Brain pericyte (primary cell): ENCODE data around the gene GPR157.
A peak's percentile ranks its signal among the peaks of the same experiment; 100 is the strongest.

Experiments used
- DNase-seq: peaks from one replicate; pipeline ENCODE4 v3.0.0-alpha.2; 2012; ENCODE audit warnings: low read depth, low spot score

The GPR157 gene

DNA sequence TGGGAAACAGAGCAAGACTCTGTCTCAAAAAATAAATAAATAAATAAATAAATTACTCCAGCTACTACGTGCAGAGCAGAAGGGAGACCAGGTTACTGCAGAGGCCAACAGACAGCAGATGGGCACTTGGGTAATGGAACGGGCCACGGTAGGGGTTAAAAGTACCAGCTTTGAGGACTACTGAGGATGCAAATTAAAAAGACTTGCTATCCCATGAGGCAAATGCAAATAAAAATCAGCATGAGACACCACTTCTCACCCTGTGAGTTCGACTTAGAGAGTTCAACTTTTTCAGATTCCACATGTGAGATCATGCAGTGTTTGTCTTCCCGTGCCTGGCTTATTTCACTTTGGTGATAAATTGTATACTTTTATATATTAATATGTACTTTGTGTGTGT lies 66.1 kb downstream of the GPR157 start:
- DNase-seq: no peak

DNA sequence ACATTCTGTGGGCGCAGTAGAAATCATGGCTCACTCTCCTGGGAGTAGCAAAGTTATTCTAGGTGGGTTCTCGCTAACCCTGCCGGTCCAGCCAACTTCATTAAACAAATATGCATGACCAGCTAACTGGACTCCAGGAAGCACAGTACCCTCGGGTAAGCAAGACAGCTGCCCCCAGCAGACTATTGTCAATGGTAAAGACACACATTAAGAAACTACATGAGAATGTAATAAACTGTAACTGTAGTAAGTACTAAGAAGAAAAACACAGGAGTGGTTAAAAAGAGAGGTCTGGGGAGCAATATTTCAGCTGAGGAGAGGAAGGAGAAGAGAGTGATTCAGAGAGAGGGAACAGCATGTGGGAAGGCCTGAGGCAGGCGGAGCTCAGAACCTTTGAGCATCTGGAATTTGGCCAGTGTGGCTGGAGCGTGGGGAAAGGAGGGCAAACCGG lies 66.9 kb downstream of the GPR157 start:
- peak; percentile 8 for DNase-seq

- DNase-seq: no peak
Measured at GRCh38 chr1:9061252-9061960, 67.5 kb downstream of the GPR157 start.

DNA sequence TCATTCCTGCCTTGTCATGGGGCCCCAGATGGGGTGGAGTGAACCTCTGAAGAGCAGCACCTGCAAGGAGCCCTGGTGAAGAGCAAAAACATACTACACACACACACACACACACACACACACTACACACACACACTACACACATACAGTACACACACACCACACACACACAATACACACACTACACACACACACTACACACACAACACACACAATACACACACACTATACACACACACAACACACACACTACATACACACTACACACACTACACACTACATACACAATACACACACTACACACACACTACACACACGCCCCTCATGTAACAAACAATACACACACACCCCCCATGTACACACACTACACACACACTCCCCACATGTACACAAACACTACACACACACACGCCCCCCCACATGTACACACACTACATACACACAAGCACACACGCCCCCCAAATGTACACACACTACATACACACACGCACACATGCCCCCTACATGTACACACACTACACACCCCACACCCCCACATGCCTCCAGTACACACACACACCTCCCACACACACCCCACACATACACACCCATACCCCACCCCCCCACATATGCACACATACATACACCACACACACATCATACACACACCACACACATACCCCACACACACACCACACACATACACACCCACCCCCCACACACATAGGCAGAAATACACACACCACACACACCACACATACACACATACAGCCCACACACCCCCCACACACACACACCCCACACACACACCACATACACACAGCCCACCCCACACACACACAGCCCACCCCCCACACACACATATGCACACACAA lies 68.8 kb downstream of the GPR157 start:
- no peak for DNase-seq

DNA sequence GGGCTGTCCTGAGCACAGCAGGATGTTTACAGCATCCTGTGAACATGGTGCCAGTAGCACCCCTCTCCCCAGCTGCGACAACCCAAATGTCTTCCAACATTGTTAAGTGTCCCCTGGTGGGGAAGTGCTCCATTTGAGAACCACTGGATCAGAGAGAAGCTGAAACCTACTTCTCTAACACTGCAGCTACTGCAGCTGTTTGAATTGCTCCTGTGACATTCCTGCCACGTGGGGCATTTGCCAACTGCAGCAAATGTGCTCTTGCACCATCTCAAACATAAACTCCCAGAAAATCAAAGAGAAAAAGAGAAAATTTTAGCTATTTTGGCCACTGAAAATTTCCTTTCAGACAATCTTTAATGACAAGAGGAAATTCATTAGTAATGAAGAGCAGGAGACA lies 70.4 kb downstream of the GPR157 start:
- DNase-seq: no peak

DNA sequence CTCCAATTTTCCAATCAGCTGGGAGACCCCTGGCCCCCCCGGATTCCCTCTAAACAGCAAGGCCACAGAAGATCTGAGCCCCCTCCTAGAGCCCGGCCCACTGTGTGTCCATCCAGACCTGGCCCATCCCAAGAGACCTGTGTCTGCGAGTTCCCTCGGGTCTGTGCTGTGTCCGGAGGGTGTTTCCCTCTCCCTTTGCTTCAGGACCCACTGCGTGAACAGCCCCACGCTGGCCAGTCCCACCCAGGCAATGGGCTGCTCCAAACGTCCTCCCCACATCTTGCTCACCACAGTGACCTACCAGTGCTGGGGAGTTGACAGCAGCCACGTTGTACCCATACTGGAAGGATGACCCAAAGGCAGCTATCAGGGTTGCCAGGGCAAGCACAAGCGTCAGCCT lies 71.1 kb downstream of the GPR157 start:
- DNase-seq: no peak

DNA sequence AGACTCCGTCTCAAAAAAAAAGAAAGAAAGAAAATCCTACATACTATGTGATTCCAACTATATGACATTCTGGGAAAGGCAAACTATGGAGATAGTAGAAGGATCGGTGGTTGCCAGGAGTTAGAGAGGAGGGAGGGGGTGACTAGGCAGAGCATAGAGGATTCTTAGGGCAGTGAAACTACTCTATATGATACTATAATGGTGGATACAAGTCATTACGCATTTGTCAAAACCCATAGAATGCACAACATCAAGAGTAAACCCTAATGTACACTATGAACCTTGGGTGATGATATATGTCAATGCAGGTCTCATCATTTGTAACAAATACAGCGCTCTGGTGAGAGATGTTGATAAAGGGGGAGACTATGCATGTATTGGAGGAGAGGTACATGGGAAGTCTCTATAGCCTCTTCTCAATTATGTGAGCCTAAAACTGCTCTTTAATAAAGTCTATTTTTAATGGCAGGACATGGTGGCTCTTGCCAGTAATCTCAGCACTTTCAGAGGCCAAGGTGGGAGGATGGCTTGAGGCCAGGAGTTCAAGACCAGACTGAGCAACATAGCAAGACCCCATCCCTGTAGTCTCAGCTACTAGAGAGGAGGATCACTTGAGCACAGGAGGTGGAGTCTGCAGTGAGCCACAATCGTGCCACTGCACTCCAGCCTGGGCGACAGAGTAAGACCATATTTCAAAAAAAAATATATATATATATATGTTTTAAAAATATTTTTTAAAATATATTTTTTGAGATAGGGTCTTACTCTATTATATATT lies 76.4 kb downstream of the GPR157 start:
- DNase-seq: no peak

DNA sequence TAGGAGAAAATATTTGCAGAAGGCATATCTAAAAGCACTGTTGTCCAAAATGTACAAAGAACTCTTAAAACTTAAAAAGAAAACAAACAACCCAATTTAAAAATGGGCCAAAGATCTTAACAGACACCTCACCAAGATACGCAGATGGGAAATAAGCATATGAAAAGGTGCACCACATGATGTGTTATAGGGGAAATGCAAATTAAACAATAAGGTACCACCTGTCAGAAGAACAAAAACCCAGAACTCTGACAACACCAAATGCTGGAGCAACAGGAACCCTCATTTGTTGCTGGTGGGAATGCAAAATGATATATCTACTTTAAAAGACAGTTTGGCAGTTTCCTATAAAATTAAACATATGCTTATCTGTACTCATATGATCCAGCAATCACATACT lies 77.5 kb downstream of the GPR157 start:
- DNase-seq: no peak

DNA sequence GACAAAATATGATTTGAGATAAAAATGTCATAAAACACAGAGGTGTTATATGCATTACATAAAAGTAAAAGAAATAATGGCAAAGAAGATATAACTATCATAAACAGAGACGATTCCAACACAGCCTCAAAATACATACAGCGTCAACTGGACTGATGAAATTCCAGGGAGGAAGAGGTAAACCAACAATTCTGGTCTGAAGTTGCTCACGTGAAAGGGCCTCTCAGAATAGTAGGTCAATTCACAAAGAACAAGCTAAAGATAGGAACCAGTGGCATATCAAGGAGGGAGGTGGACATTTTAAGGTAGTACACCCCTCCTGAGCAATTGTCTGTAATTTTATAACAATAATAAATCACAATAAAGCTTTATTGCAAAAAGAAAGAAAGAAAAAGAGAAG lies 78.1 kb downstream of the GPR157 start:
- DNase-seq: no peak
